HepG2 (cell line): ENCODE results near the gene SEPTIN10. TPM values are rescaled to one million over a fixed set of nuclear protein-coding genes. Genes with fewer than 3 reads are reported as not detected.

ENCODE experiments used
- ATAC-seq: fragments of 200-7000 bp; cut with Tn5 transposase; 3 replicates; pipeline ENCODE4 v1.9.1; 2020; ENCODE audit warnings: mild to moderate bottlenecking, moderate library complexity
- BruUV-seq: library from RNA; stranded (reverse); fragments of 400-500 nt; replicated peaks from 2 replicates; lab custom pipeline; 2021; lab: Mats Ljungman, UMichigan
- CTCF ChIA-PET: fragments of 300-600 bp; formaldehyde crosslinking; extraction: SDS; loops from one replicate; lab custom pipeline; 2021; ENCODE audit warnings: low total read pairs, inconsistent platforms, low intra/inter-chr PET ratio; lab: Yijun Ruan, JAX
- POLR2A ChIA-PET: fragments of 350-600 bp; sonication (Branson Sonifier 250); formaldehyde crosslinking; loops from one replicate; lab custom pipeline; 2020; ENCODE audit warnings: antibody characterized with exemption, inconsistent platforms; lab: Yijun Ruan, JAX
- DNase-seq: peaks from one replicate; pipeline ENCODE4 v3.0.0-alpha.2; 2015; ENCODE audit warnings: low spot score
- FAIRE-seq: peaks from 3 replicates; lab custom pipeline; 2011; peaks lifted over from hg19 to GRCh38; lab: Jason Lieb, UNC
- H2AFZ ChIP-seq: one replicate; pipeline ENCODE4 v1.6.1; 2011; ENCODE audit warnings: low read length, inconsistent platforms
- H3K27ac ChIP-seq: fragments of 300-600 bp; 3 replicates; pipeline ENCODE4 v1.8.0; 2011; ENCODE audit warnings: mixed run types, mild to moderate bottlenecking, mixed read lengths, low read length, inconsistent platforms; ENCODE audit not compliant: insufficient read depth; ENCODE audit errors: extremely low read length
- H3K27me3 ChIP-seq, 2 experiments: fragments of 200-600 bp in 1 of 2; 2 replicates in 1 of 2; 3 replicates in 1 of 2; pipeline versions ENCODE4 v1.6.0 to v1.8.0; 2011; ENCODE audit warnings: low read length in 2 of 2, mild to moderate bottlenecking in 2 of 2, moderate library complexity in 2 of 2, inconsistent platforms in 1 of 2; ENCODE audit not compliant: insufficient read depth in 2 of 2, control insufficient read depth in 1 of 2
- H3K36me3 ChIP-seq, 2 experiments: fragments of 200-600 bp in 1 of 2; replicated peaks in 1 of 2; 2 replicates in 1 of 2; 3 replicates in 1 of 2; pipeline versions ENCODE4 v1.5.1 to v1.8.0; 2011; ENCODE audit warnings: low read length in 2 of 2, inconsistent platforms in 1 of 2; ENCODE audit not compliant: insufficient read depth in 2 of 2, control insufficient read depth in 1 of 2
- H3K4me1 ChIP-seq: 2 replicates; pipeline ENCODE4 v1.5.1; 2012; ENCODE audit warnings: low read length, inconsistent platforms; ENCODE audit not compliant: insufficient read depth
- H3K4me2 ChIP-seq: 2 replicates; pipeline ENCODE4 v1.6.0; 2011; ENCODE audit warnings: low read depth, low read length, inconsistent platforms
- H3K4me3 ChIP-seq, 3 experiments: fragments of 200-600 bp in 1 of 3; sonication (generic), shearing (Covaris generic) in 1 of 3; replicated peaks in 1 of 3; 2 replicates each; pipeline ENCODE4 v1.5.1; 2011 to 2016; ENCODE audit warnings: low read length in 3 of 3, inconsistent platforms in 2 of 3, low read depth in 2 of 3, mild to moderate bottlenecking in 2 of 3, control low read depth in 1 of 3, mixed read lengths in 1 of 3; ENCODE audit not compliant: insufficient read depth in 1 of 3
- H3K79me2 ChIP-seq: one replicate; pipeline ENCODE4 v1.6.1; 2011; ENCODE audit warnings: low read length, inconsistent platforms; ENCODE audit not compliant: insufficient read depth
- H3K9ac ChIP-seq: 2 replicates; pipeline ENCODE4 v1.6.0; 2011; ENCODE audit warnings: mild to moderate bottlenecking, low read depth, low read length, inconsistent platforms; ENCODE audit not compliant: insufficient read depth
- H3K9me3 ChIP-seq: 2 replicates; pipeline ENCODE4 v1.5.1; 2012; ENCODE audit warnings: mild to moderate bottlenecking, low read length
- H4K20me1 ChIP-seq: 2 replicates; pipeline ENCODE4 v1.6.0; 2011; ENCODE audit warnings: inconsistent platforms, mild to moderate bottlenecking, low read length, moderate library complexity; ENCODE audit not compliant: insufficient read depth
- KAT7 ChIP-seq: IDR thresholded peaks from 2 replicates; pipeline ENCODE4 v1.6.1; 2018; ENCODE audit warnings: borderline replicate concordance, missing compliant biosample characterization
- MAZ ChIP-seq, 2 experiments: sonication (generic) in 1 of 2; formaldehyde crosslinking in 1 of 2; IDR thresholded peaks; 2 replicates each; pipeline versions ENCODE4 v1.5.0 to v1.6.1; 2012 to 2020; ENCODE audit warnings: low read depth in 2 of 2, mild to moderate bottlenecking in 2 of 2, borderline replicate concordance in 1 of 2, improper control_type of control experiment in 1 of 2, low read length in 1 of 2, missing genetic modification reagents in 1 of 2, moderate library complexity in 1 of 2
- MIER2 ChIP-seq: IDR thresholded peaks from 2 replicates; pipeline ENCODE4 v1.6.1; 2016; ENCODE audit warnings: missing biosample characterization, missing genetic modification reagents
- PBX3 ChIP-seq: sonication (generic); formaldehyde crosslinking; IDR thresholded peaks from 2 replicates; pipeline ENCODE4 v1.8.1; 2023; ENCODE audit warnings: missing genetic modification reagents, inconsistent platforms, borderline replicate concordance
- PHF5A ChIP-seq: IDR thresholded peaks from one replicate; pipeline ENCODE4 v1.6.1; 2018; ENCODE audit warnings: low read depth, missing genetic modification reagents; ENCODE audit not compliant: unreplicated experiment
- POLR2G ChIP-seq: fragments of 200-400 bp; formaldehyde crosslinking; IDR thresholded peaks from 2 replicates; pipeline ENCODE4 v1.6.1; 2018; ENCODE audit warnings: mild to moderate bottlenecking, low read depth, low read length, moderate library complexity
- PRMT3 ChIP-seq: sonication (generic); formaldehyde crosslinking; IDR thresholded peaks from 2 replicates; pipeline ENCODE4 v1.8.1; 2022; ENCODE audit warnings: low read depth, mild to moderate bottlenecking, moderate library complexity, missing genetic modification reagents, borderline replicate concordance
- RBAK ChIP-seq: sonication (generic); formaldehyde crosslinking; IDR thresholded peaks from 2 replicates; pipeline ENCODE4 v1.5.1; 2020; ENCODE audit warnings: mild to moderate bottlenecking, missing genetic modification reagents
- RBM22 ChIP-seq: fragments of 200-400 bp; formaldehyde crosslinking; optimal IDR thresholded peaks from 2 replicates; pipeline ENCODE3; 2017; ENCODE audit warnings: mild to moderate bottlenecking, low read length, moderate library complexity
- SYNCRIP ChIP-seq: fragments of 200-400 bp; formaldehyde crosslinking; IDR thresholded peaks from 2 replicates; pipeline ENCODE4 v1.6.1; 2018; ENCODE audit warnings: mild to moderate bottlenecking, low read depth, low read length; ENCODE audit not compliant: insufficient read depth
- TCF12 ChIP-seq, 2 experiments: fragments of 450-650 bp in 1 of 2; sonication (generic) in 1 of 2; formaldehyde crosslinking in 1 of 2; IDR thresholded peaks; 2 replicates each; pipeline versions ENCODE4 v1.6.1 to v1.8.0; 2017 to 2022; ENCODE audit warnings: antibody characterized with exemption in 1 of 2, mild to moderate bottlenecking in 1 of 2, missing genetic modification reagents in 1 of 2, moderate library complexity in 1 of 2
- ZBTB39 ChIP-seq: sonication (generic); formaldehyde crosslinking; IDR thresholded peaks from 2 replicates; pipeline ENCODE4 v1.5.0; 2020; ENCODE audit warnings: missing genetic modification reagents
- ZC3H13 ChIP-seq: sonication (generic); formaldehyde crosslinking; IDR thresholded peaks from 2 replicates; pipeline ENCODE4 v1.8.1; 2023; ENCODE audit warnings: mild to moderate bottlenecking, missing genetic modification reagents, moderate library complexity
- ZNF572 ChIP-seq: sonication (generic); formaldehyde crosslinking; IDR thresholded peaks from 2 replicates; pipeline ENCODE4 v1.5.1; 2020; ENCODE audit warnings: mild to moderate bottlenecking, missing genetic modification reagents
- WGBS: methylation state at CpG from one replicate; pipeline ENCODE4 v1.1.6; 2017; ENCODE audit warnings: low lambda C conversion rate; 5-methylcytosine and 5-hydroxymethylcytosine counted together
- in situ Hi-C: cut with HindIII; loops from 2 replicates; pipeline ENCODE4 v1.10.0; 2017; ENCODE audit warnings: low pct_unique_long_range_greater_than_20kb; ENCODE audit not compliant: extremely low pct_ligation_motif_present
- intact Hi-C: fragments of 100-400 bp; cut with micrococcal nuclease; formaldehyde crosslinking; loops from one replicate; pipeline ENCODE4 v1.10.0; 2022; ENCODE audit not compliant: unreplicated experiment
- polyA plus RNA-seq, 8 experiments: library from polyadenylated mRNA; depleted of rRNA in 3 of 8; stranded (reverse) in 7 of 8; unstranded in 1 of 8; fragments of >200 nt; fragmentation: Illumina TruSeq in 4 of 8; extraction: Trizol in 4 of 8; gene quantifications; 2 replicates each; pipeline versions ENCODE4 v1.2.1 to v1.2.3, GENCODE V29; 2011 to 2016; ENCODE audit warnings: low read depth in 4 of 8, missing spikeins in 1 of 8, mixed read lengths in 1 of 8; ENCODE audit not compliant: insufficient read depth in 1 of 8
- total RNA-seq, 5 experiments: library from RNA; depleted of rRNA; stranded (reverse); fragments of >200 nt; fragmentation: Illumina TruSeq; extraction: Trizol; gene quantifications; 2 replicates each; pipeline ENCODE4 v1.2.3, GENCODE V29; 2016; ENCODE audit warnings: low read depth in 1 of 5

SEPTIN10 gene
- total and polyA plus RNA-seq, 2 of the 13 experiments (the other 11 are each of a cell fraction or from before 2014, with no cell fraction given), result 45.8 to 67.5 TPM

GRCh38 chr2:109619032-109619615 lies 5.4 kb upstream of the SEPTIN10 start:
- WGBS, result 91% methylated on average over 4 of the region's 4 CpGs
- no peaks in the 10 kb centered on the region for H3K36me3 ChIP-seq
- no peak for TF ChIP-seq SYNCRIP
- TF ChIP-seq ZBTB39 (CRISPR knock-in tag), result no peak
- no peak for TF ChIP-seq PHF5A (CRISPR knock-in tag)
- peak; percentile 94 for TF ChIP-seq ZC3H13
- TF ChIP-seq ZNF572 (CRISPR knock-in tag), result no peak
- no peak for TF ChIP-seq TCF12 (IDR thresholded peaks at IDR 0.05)
- no peak for TF ChIP-seq TCF12 (CRISPR knock-in tag; IDR thresholded peaks at IDR 0.05)
- TF ChIP-seq RBM22, result peak; percentile 77
- no peak for TF ChIP-seq MAZ (IDR thresholded peaks at IDR 0.05; ENCODE audit: borderline replicate concordance, low read depth, low read length)
- TF ChIP-seq MAZ (CRISPR knock-in tag; IDR thresholded peaks at IDR 0.05; ENCODE audit: low read depth), result no peak
- peak; percentile 43; the same call in 1 of the 2 replicates for TF ChIP-seq POLR2G
- TF ChIP-seq PBX3 (CRISPR knock-in tag), result no peak
- no peak for TF ChIP-seq MIER2 (CRISPR knock-in tag)
- no peak for TF ChIP-seq RBAK (CRISPR knock-in tag)
- no peak for TF ChIP-seq PRMT3 (CRISPR knock-in tag)
- no peak for TF ChIP-seq KAT7 (CRISPR knock-in tag)
- TF ChIP-seq, all 625 proteins: peak for 3
- H3K4me3 ChIP-seq, result no peak overlapping the region
- peak overlapping the region; percentile 83; the same call in 1 of the 2 replicates for H3K4me2 ChIP-seq
- FAIRE-seq (no peak), DNase-seq (no peak), ATAC-seq (no peak)
- H3K4me1 ChIP-seq, result peaks cover 52% of the 10 kb centered on the region
- peaks cover 30% of the 10 kb centered on the region for H4K20me1 ChIP-seq
- ChIA-PET POLR2A (interaction anchor here (5.6 kb wide), 1 partner anchor 25 kb away, joined by 55 read pairs; no protein-coding TSS in a partner anchor), CTCF (no interaction called here)
- H2AFZ ChIP-seq, result no peak overlapping the region
- H3K9ac ChIP-seq, result no peak overlapping the region
- in situ Hi-C loops (loop anchor here (5.0 kb wide), 1 partner anchor 43 kb away; no protein-coding TSS in a partner anchor), intact Hi-C loops (no loop called here)
- peaks cover 52% of the 10 kb centered on the region for H3K79me2 ChIP-seq
- no peaks in the 10 kb centered on the region for H3K9me3 ChIP-seq
- no peak overlapping the region for H3K27ac ChIP-seq
- no peaks in the 10 kb centered on the region for H3K27me3 ChIP-seq
- no TSS peak for BruUV-seq
